Neural progenitor cell (in vitro differentiated cells): ENCODE measurements around the gene PEX16. TPM values are rescaled to one million over a fixed set of nuclear protein-coding genes. Genes with fewer than 3 reads are reported as not detected.
A peak's percentile ranks its signal among the peaks of the same experiment; 100 is the strongest.

Experiments
- DNase-seq: peaks from one replicate; pipeline ENCODE4 v3.0.0-alpha.2; 2016; ENCODE audit warnings: low spot score
- H2AFZ ChIP-seq: fragments of 200-600 bp; sonication (generic); replicated peaks from 2 replicates; pipeline ENCODE4 v1.6.1; 2016; ENCODE audit warnings: antibody characterized with exemption
- H3F3A ChIP-seq: fragments of 200-600 bp; sonication (generic); 2 replicates; pipeline ENCODE4 v1.6.1; 2016; ENCODE audit warnings: antibody characterized with exemption, low read depth
- H3K27ac ChIP-seq: fragments of 200-600 bp; sonication (generic); 2 replicates; pipeline ENCODE4 v1.5.1; 2016; ENCODE audit warnings: mild to moderate bottlenecking
- H3K27me3 ChIP-seq: fragments of 200-600 bp; sonication (generic); 2 replicates; pipeline ENCODE4 v1.6.1; 2016; ENCODE audit warnings: mild to moderate bottlenecking, moderate library complexity
- H3K36me3 ChIP-seq: fragments of 200-600 bp; sonication (generic); 2 replicates; pipeline ENCODE4 v1.5.1; 2016
- H3K4me1 ChIP-seq: fragments of 200-600 bp; sonication (generic); 2 replicates; pipeline ENCODE4 v1.6.1; 2016; ENCODE audit warnings: mixed run types
- H3K4me2 ChIP-seq: fragments of 200-600 bp; sonication (generic); 2 replicates; pipeline ENCODE4 v1.6.1; 2016
- H3K4me3 ChIP-seq: fragments of 200-600 bp; sonication (generic); 2 replicates; pipeline ENCODE4 v1.5.1; 2016
- H3K79me2 ChIP-seq: fragments of 200-600 bp; sonication (generic); 2 replicates; pipeline ENCODE4 v1.6.1; 2016; ENCODE audit warnings: low read depth
- H3K9ac ChIP-seq: fragments of 200-600 bp; sonication (generic); 2 replicates; pipeline ENCODE4 v1.6.1; 2016
- H3K9me3 ChIP-seq: fragments of 200-600 bp; sonication (generic); 2 replicates; pipeline ENCODE4 v1.5.1; 2016; ENCODE audit warnings: low read depth
- H4K20me1 ChIP-seq: fragments of 200-600 bp; sonication (generic); 2 replicates; pipeline ENCODE4 v1.6.1; 2016; ENCODE audit warnings: low read depth
- H3K27ac Mint-ChIP-seq: 3 replicates; pipeline ENCODE4 v1.8.0; 2021; ENCODE audit warnings: mixed read lengths
- H3K27me3 Mint-ChIP-seq: 2 replicates; pipeline ENCODE4 v1.8.0; 2022; ENCODE audit warnings: low read depth, mild to moderate bottlenecking, inconsistent platforms, moderate library complexity, mixed read lengths; ENCODE audit not compliant: insufficient read depth
- H3K36me3 Mint-ChIP-seq: 3 replicates; pipeline ENCODE4 v1.8.0; 2021; ENCODE audit warnings: mixed read lengths
- H3K4me1 Mint-ChIP-seq: 3 replicates; pipeline ENCODE4 v1.8.0; 2021; ENCODE audit warnings: mixed read lengths
- H3K4me3 Mint-ChIP-seq: 3 replicates; pipeline ENCODE4 v1.8.0; 2021; ENCODE audit warnings: mild to moderate bottlenecking, moderate library complexity, mixed read lengths
- H3K9me3 Mint-ChIP-seq: 3 replicates; pipeline ENCODE4 v1.8.0; 2020; ENCODE audit warnings: mixed read lengths
- CTCF ChIP-seq: fragments of 200-600 bp; sonication (generic); IDR thresholded peaks from 2 replicates; pipeline ENCODE4 v1.5.1; 2017; ENCODE audit warnings: antibody characterized with exemption, mild to moderate bottlenecking
- EZH2 ChIP-seq: fragments of 200-600 bp; sonication (generic); IDR thresholded peaks from 2 replicates; pipeline ENCODE4 v1.6.1; 2017; ENCODE audit warnings: antibody characterized with exemption, mild to moderate bottlenecking, moderate library complexity
- EZH2phosphoT487 ChIP-seq: fragments of 200-600 bp; sonication (generic); IDR thresholded peaks from 2 replicates; pipeline ENCODE4 v1.6.1; 2017; ENCODE audit warnings: antibody characterized with exemption
- total RNA-seq: library from RNA; depleted of rRNA; stranded (reverse); fragments of >200 nt; gene quantifications from 2 replicates; pipeline ENCODE4 v1.2.3, GENCODE V29; 2015; ENCODE audit warnings: low replicate concordance

Gene PEX16
- total RNA-seq, 1 donor from 2014 or later, result 11.6 TPM

DNA sequence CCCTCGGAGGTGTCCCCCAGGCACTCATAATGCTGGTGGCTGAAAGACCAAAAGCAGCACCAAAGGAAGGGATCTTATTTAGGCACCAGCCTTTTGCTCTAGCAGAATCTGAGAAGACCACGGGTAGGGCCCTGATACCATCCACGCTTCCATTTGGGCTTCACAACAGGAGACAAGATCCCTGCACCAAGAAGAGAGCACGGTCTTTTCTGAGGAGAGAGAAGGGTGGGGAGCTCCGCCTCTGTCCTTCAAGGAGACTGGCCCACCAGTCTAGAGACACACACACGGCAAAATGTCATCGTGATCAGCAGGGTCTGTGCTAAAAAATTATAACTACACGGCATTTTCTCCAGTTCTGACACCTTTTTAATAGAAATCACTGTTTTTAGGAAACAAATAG lies 14.5 kb upstream of the PEX16 start:
- H3K9ac ChIP-seq, result no peak overlapping the region
- no peak overlapping the region for H3K4me2 ChIP-seq
- H3F3A ChIP-seq, result peaks cover 10% of the 10 kb centered on the region
- H4K20me1 ChIP-seq, result peaks cover 6% of the 10 kb centered on the region
- no peak overlapping the region for H3K27ac Mint-ChIP-seq
- H3K4me3 ChIP-seq, result no peak overlapping the region
- TF ChIP-seq CTCF (no peak), EZH2phosphoT487 (no peak), EZH2 (no peak)
- H3K36me3 ChIP-seq, result no peaks in the 10 kb centered on the region
- H3K27ac ChIP-seq, result no peak overlapping the region
- no peak overlapping the region for H3K4me3 Mint-ChIP-seq
- H3K4me1 ChIP-seq, result no peaks in the 10 kb centered on the region
- H2AFZ ChIP-seq, result no peak overlapping the region
- H3K9me3 ChIP-seq, result no peaks in the 10 kb centered on the region
- no peaks in the 10 kb centered on the region for H3K9me3 Mint-ChIP-seq
- H3K4me1 Mint-ChIP-seq, result no peaks in the 10 kb centered on the region
- H3K36me3 Mint-ChIP-seq, result peaks cover 5% of the 10 kb centered on the region
- H3K79me2 ChIP-seq, result no peaks in the 10 kb centered on the region
- DNase-seq, result no peak
- H3K27me3 Mint-ChIP-seq, result peaks cover 9% of the 10 kb centered on the region
- H3K27me3 ChIP-seq, result no peaks in the 10 kb centered on the region

GRCh38 chr11:45931739-45932138 lies 14.1 kb upstream of the PEX16 start:
- H3K27me3 Mint-ChIP-seq, result peaks cover 9% of the 10 kb centered on the region
- no peak for DNase-seq
- H3K36me3 Mint-ChIP-seq, result peaks cover 5% of the 10 kb centered on the region
- Histone ChIP-seq H3K27me3 (no peaks in the 10 kb centered on the region), H2AFZ (no peak overlapping the region), H3K36me3 (no peaks in the 10 kb centered on the region), H3K4me3 (no peak overlapping the region), H3K9me3 (no peaks in the 10 kb centered on the region), H3K79me2 (no peaks in the 10 kb centered on the region), H3F3A (peaks cover 10% of the 10 kb centered on the region), H3K4me2 (no peak overlapping the region), H4K20me1 (peaks cover 6% of the 10 kb centered on the region), H3K27ac (peak overlapping the region; percentile 63), H3K4me1 (no peaks in the 10 kb centered on the region), H3K9ac (peak overlapping the region; percentile 20)
- no peak overlapping the region for H3K4me3 Mint-ChIP-seq
- TF ChIP-seq CTCF (no peak), EZH2 (no peak), EZH2phosphoT487 (no peak)
- H3K9me3 Mint-ChIP-seq, result no peaks in the 10 kb centered on the region
- H3K27ac Mint-ChIP-seq, result no peak overlapping the region
- H3K4me1 Mint-ChIP-seq, result no peaks in the 10 kb centered on the region

GRCh38 chr11:45930951-45931570 lies 13.4 kb upstream of the PEX16 start:
- Mint-ChIP-seq H3K27ac (no peak overlapping the region), H3K9me3 (no peaks in the 10 kb centered on the region), H3K4me1 (no peaks in the 10 kb centered on the region), H3K27me3 (peaks cover 9% of the 10 kb centered on the region), H3K36me3 (peaks cover 5% of the 10 kb centered on the region), H3K4me3 (no peak overlapping the region)
- Histone ChIP-seq H3K36me3 (no peaks in the 10 kb centered on the region), H3K79me2 (no peaks in the 10 kb centered on the region), H3K9ac (peak overlapping the region; percentile 20), H2AFZ (no peak overlapping the region), H3K27me3 (no peaks in the 10 kb centered on the region), H3K9me3 (no peaks in the 10 kb centered on the region), H3F3A (peaks cover 10% of the 10 kb centered on the region), H3K4me1 (no peaks in the 10 kb centered on the region), H3K27ac (peak overlapping the region; percentile 63), H3K4me2 (no peak overlapping the region), H4K20me1 (peaks cover 6% of the 10 kb centered on the region), H3K4me3 (no peak overlapping the region)
- DNase-seq, result no peak
- TF ChIP-seq CTCF, result no peak
- no peak for TF ChIP-seq EZH2
- TF ChIP-seq EZH2phosphoT487, result no peak
